ENCODE results near the gene HACD1. TPM values are rescaled to one million over a fixed set of nuclear protein-coding genes. Genes with fewer than 3 reads are reported as not detected.

Gene HACD1
- total and polyA plus RNA-seq, 2 donors (not counting 3 experiments of a cell fraction or from before 2014, with no cell fraction given) = 17.4 to 25.2 TPM

DNA sequence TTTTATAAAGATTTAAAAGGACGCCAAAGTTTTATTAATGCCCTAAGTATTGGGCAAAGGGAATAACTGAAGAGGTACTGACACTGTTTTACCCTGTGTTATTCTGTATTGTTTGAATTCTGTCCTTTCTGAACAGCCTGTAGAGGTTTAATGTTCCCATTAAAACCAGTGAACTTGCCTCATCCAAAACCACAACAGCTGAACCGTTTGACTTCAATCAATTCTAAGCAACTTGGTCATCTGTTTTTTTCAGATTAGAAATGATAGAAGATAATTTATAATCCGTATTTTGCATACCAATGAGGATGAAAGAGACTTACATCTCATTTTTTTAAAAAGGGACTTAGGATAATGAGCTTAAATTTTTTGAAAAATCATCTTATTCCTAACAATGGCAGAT is 40.4 kb downstream of the HACD1 start:
- ChIA-PET CTCF (no interaction called here), POLR2A (no interaction called here)
- Histone ChIP-seq H3K27ac (ENCODE audit: insufficient read depth, low read depth, low read length) (no peak overlapping the region), H3K9ac (replicated peaks; ENCODE audit: extremely low read depth, insufficient read depth, low read length) (no peak overlapping the region), H3K9me1 (replicated peaks; ENCODE audit: control insufficient read depth, extremely low read depth, insufficient read depth, low read length) (no peaks in the 10 kb centered on the region), H3K4me1 (ENCODE audit: control insufficient read depth, extremely low read depth, insufficient read depth, low read length) (no peaks in the 10 kb centered on the region), H3K27me3 (ENCODE audit: control insufficient read depth in 2 of 2, insufficient read depth in 2 of 2, low read length in 2 of 2) (no peaks in the 10 kb centered on the region), H3K36me3 (ENCODE audit: control insufficient read depth in 2 of 2, extremely low read depth in 1 of 2, insufficient read depth in 2 of 2, low read length in 2 of 2) (no peaks in the 10 kb centered on the region), H3K79me2 (ENCODE audit: control insufficient read depth, insufficient read depth, low read length) (no peaks in the 10 kb centered on the region), H2AFZ (ENCODE audit: low read depth, low read length) (no peak overlapping the region), H3K4me3 (replicated peaks in 1 of 3; ENCODE audit: insufficient read depth in 1 of 3, low read depth in 1 of 3, low read length in 3 of 3) (no peak overlapping the region), H4K20me1 (replicated peaks; ENCODE audit: control insufficient read depth, extremely low read depth, insufficient read depth, low read length) (no peaks in the 10 kb centered on the region), H3K4me2 (ENCODE audit: insufficient read depth, low read length) (no peak overlapping the region), H3K9me3 (replicated peaks; ENCODE audit: control insufficient read depth, insufficient read depth, low read length) (no peaks in the 10 kb centered on the region)
- BruUV-seq (replicated peaks) = no TSS peak
- FAIRE-seq (no peak), DNase-seq (ENCODE audit: low read depth, low spot score) (no peak)
- intact Hi-C loops (cut with micrococcal nuclease) = loop anchor here (5.0 kb wide), 1 partner anchor 99 kb away; no protein-coding TSS in a partner anchor
- dilution Hi-C loops (cut with MboI; ENCODE audit: extremely low pct_ligation_motif_present, low sequenced_read_pairs) = no loop called here
- TF ChIP-seq GATA2 (IDR thresholded peaks at IDR 0.05; ENCODE audit: insufficient read depth, insufficient read length, low read depth, low read length) = no peak
- no peak for TF ChIP-seq POLR2AphosphoS5 (IDR thresholded peaks at IDR 0.05; ENCODE audit: insufficient read depth, low read depth, low read length)
- no peak for TF ChIP-seq POLR2A (IDR thresholded peaks at IDR 0.05; ENCODE audit: low read depth, low read length)
- TF ChIP-seq, protein P1, sequence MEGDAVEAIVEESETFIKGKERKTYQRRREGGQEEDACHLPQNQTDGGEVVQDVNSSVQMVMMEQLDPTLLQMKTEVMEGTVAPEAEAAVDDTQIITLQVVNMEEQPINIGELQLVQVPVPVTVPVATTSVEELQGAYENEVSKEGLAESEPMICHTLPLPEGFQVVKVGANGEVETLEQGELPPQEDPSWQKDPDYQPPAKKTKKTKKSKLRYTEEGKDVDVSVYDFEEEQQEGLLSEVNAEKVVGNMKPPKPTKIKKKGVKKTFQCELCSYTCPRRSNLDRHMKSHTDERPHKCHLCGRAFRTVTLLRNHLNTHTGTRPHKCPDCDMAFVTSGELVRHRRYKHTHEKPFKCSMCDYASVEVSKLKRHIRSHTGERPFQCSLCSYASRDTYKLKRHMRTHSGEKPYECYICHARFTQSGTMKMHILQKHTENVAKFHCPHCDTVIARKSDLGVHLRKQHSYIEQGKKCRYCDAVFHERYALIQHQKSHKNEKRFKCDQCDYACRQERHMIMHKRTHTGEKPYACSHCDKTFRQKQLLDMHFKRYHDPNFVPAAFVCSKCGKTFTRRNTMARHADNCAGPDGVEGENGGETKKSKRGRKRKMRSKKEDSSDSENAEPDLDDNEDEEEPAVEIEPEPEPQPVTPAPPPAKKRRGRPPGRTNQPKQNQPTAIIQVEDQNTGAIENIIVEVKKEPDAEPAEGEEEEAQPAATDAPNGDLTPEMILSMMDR (IDR thresholded peaks at IDR 0.05; ENCODE audit: extremely low read depth in 1 of 2, insufficient read depth in 1 of 2, low read depth in 1 of 2, low read length in 2 of 2) = no peak
- no peak for TF ChIP-seq EZH2 (IDR thresholded peaks at IDR 0.05; ENCODE audit: borderline replicate concordance, low read depth, low read length, severe bottlenecking)
- no peak for TF ChIP-seq JUN (IDR thresholded peaks at IDR 0.05; ENCODE audit: borderline replicate concordance, insufficient read depth, insufficient read length, low read depth)
- TF ChIP-seq MAX (IDR thresholded peaks at IDR 0.05; ENCODE audit: insufficient read depth, insufficient read length) = no peak
- no peak for TF ChIP-seq FOS (IDR thresholded peaks at IDR 0.05; ENCODE audit: borderline replicate concordance, insufficient read depth, low read length)
- no peak for TF ChIP-seq MYC (IDR thresholded peaks at IDR 0.05; ENCODE audit: low read depth, low read length)

All from endothelial cell of umbilical vein (primary cell).